ENCODE measurements around the gene NOVA1.

DNA sequence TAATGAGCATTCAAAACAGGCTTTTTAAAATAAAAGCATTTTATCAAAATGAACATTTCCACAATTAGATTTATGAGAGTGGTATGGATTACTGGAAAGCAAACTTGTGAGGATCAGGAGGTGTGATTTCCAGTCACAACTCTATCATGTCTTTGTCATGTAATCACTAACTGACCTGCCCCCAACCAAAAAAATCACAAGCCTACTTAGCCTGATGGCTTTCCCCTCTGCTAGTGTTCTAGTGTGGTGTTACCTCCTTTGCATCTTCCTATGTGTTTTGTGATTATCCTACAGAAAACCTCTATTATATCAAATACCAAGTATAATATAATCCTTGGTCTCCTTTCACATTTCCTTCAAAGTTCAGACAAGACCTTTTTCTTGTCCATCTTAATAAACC, 168.6 kb downstream of the NOVA1 start:
- TF ChIP-seq, protein P1, sequence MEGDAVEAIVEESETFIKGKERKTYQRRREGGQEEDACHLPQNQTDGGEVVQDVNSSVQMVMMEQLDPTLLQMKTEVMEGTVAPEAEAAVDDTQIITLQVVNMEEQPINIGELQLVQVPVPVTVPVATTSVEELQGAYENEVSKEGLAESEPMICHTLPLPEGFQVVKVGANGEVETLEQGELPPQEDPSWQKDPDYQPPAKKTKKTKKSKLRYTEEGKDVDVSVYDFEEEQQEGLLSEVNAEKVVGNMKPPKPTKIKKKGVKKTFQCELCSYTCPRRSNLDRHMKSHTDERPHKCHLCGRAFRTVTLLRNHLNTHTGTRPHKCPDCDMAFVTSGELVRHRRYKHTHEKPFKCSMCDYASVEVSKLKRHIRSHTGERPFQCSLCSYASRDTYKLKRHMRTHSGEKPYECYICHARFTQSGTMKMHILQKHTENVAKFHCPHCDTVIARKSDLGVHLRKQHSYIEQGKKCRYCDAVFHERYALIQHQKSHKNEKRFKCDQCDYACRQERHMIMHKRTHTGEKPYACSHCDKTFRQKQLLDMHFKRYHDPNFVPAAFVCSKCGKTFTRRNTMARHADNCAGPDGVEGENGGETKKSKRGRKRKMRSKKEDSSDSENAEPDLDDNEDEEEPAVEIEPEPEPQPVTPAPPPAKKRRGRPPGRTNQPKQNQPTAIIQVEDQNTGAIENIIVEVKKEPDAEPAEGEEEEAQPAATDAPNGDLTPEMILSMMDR (IDR thresholded peaks at IDR 0.05), result no peak
- TF ChIP-seq POLR2A (IDR thresholded peaks at IDR 0.05), result no peak
